Ovary (tissue), 9 donors: ENCODE measurements around the gene OPCML. TPM values are rescaled to one million over a fixed set of nuclear protein-coding genes. Genes with fewer than 3 reads are reported as not detected.

ENCODE experiments used
- DNase-seq, 5 donors: peaks; one replicate each; pipeline ENCODE4 v3.0.0-alpha.2; 2019 to 2020
- H3K27ac ChIP-seq, 2 donors: fragments of 200-600 bp; one replicate each; pipeline versions ENCODE4 v1.5.1 to v1.8.0; 2019 to 2022
- H3K27me3 ChIP-seq: fragments of 200-600 bp; one replicate; pipeline ENCODE4 v1.8.0; 2022
- H3K36me3 ChIP-seq: fragments of 200-600 bp; sonication (generic); one replicate; pipeline ENCODE4 v1.5.1; 2019
- H3K4me1 ChIP-seq: one replicate; pipeline ENCODE4 v1.8.1; 2013; ENCODE audit warnings: mild to moderate bottlenecking, moderate library complexity; ENCODE audit not compliant: insufficient read depth
- H3K4me3 ChIP-seq: fragments of 200-600 bp; sonication (generic); one replicate; pipeline ENCODE4 v1.5.1; 2017
- H3K9me3 ChIP-seq, 2 donors: fragments of 200-600 bp in 1 of 2; sonication (generic) in 1 of 2; one replicate each; pipeline versions ENCODE4 v1.5.1 to v1.8.1; 2013 to 2019; ENCODE audit warnings: mild to moderate bottlenecking in 1 of 2, moderate library complexity in 1 of 2
- EP300 ChIP-seq: sonication (generic); formaldehyde crosslinking; IDR thresholded peaks from one replicate; pipeline ENCODE4 v1.6.1; 2017; ENCODE audit warnings: antibody characterized with exemption
- POLR2A ChIP-seq: fragments of 450-650 bp; IDR thresholded peaks from one replicate; pipeline ENCODE4 v1.6.1; 2017; ENCODE audit warnings: antibody characterized with exemption, mild to moderate bottlenecking, moderate library complexity
- WGBS, 3 donors: extraction: QIAGEN DNeasy Blood & Tissue Kit in 1 of 3; methylation state at CpG; one replicate each; pipeline versions ENCODE4 v1.1.5 to v1.1.7; 2013 to 2017; 5-methylcytosine and 5-hydroxymethylcytosine counted together
- intact Hi-C, 4 donors: fragments of 100-400 bp; cut with DNase I; formaldehyde crosslinking; loops; one replicate each; pipeline versions ENCODE4 v1.11.0 to v1.15.1; 2022 to 2023
- polyA plus RNA-seq, 2 donors: library from polyadenylated mRNA; stranded (reverse); fragments of 200-250 nt in 1 of 2; fragments of 350-450 nt in 1 of 2; fragmentation: Illumina TruSeq in 1 of 2; extraction: RNeasy Lipid Tissue Mini Kit (QIAGEN cat#74804) in 1 of 2; gene quantifications; one replicate each; pipeline ENCODE4 v1.2.3, GENCODE V29; 2013 to 2014
- total RNA-seq, 7 donors: library from RNA; depleted of rRNA in 2 of 7; stranded (reverse); fragments of >200 nt in 2 of 7; fragmentation: NEBNext Ultra II Directional in 3 of 7; extraction: Animal tissue kit (Norgen Biotek cat#: 25700) in 3 of 7; gene quantifications; one replicate each; pipeline versions ENCODE4 v1.1.0 to v1.2.4, GENCODE V29; 2016 to 2023
- TF ChIP-seq, protein P1 (sequence below), 3 donors: fragments of 450-650 bp in 2 of 3; fragments of 200-600 bp in 1 of 3; IDR thresholded peaks; one replicate each; pipeline versions ENCODE4 v1.5.1 to v1.8.0; 2016 to 2022; ENCODE audit warnings: antibody characterized with exemption in 3 of 3, mild to moderate bottlenecking in 1 of 3
- donor health status: DM: no; HTN: no; CAD: no; lungs with moderate emphysema.
- donor health status: DM: no; HTN: no; CAD: no.
- donor health status: Bipolar disorder and iron deficiency.
- donor health status: DM: yes; HTN: yes; CAD: no.
- donor health status: DM: no; HTN: no; CAD: no.
- donor health status: DM: yes; HTN: yes; CAD: no.

The OPCML gene
- total and polyA plus RNA-seq, 9 donors = under 0.01 to 2.8 (median 0.32) TPM; not detected in 2

- TF ChIP-seq POLR2A (no peak), EP300 (no peak)
- TF ChIP-seq, protein P1, sequence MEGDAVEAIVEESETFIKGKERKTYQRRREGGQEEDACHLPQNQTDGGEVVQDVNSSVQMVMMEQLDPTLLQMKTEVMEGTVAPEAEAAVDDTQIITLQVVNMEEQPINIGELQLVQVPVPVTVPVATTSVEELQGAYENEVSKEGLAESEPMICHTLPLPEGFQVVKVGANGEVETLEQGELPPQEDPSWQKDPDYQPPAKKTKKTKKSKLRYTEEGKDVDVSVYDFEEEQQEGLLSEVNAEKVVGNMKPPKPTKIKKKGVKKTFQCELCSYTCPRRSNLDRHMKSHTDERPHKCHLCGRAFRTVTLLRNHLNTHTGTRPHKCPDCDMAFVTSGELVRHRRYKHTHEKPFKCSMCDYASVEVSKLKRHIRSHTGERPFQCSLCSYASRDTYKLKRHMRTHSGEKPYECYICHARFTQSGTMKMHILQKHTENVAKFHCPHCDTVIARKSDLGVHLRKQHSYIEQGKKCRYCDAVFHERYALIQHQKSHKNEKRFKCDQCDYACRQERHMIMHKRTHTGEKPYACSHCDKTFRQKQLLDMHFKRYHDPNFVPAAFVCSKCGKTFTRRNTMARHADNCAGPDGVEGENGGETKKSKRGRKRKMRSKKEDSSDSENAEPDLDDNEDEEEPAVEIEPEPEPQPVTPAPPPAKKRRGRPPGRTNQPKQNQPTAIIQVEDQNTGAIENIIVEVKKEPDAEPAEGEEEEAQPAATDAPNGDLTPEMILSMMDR (IDR thresholded peaks at IDR 0.05) = no peak
- no peaks in the 10 kb centered on the region for H3K4me1 ChIP-seq
- no peak for DNase-seq
- 69 to 80% (median 74%) methylated on average over 6 of the region's 6 CpGs for WGBS, 3 donors
- H3K27me3 ChIP-seq = no peaks in the 10 kb centered on the region
- intact Hi-C loops = no loop called here
- H3K27ac ChIP-seq = no peak overlapping the region
- no peaks in the 10 kb centered on the region for H3K9me3 ChIP-seq
- no peaks in the 10 kb centered on the region for H3K36me3 ChIP-seq
- H3K4me3 ChIP-seq = no peak overlapping the region
Measured at GRCh38 chr11:132621976-132622580, 910.2 kb downstream of the OPCML start.

- no peak for DNase-seq
- Histone ChIP-seq H3K4me1 (no peaks in the 10 kb centered on the region), H3K36me3 (no peaks in the 10 kb centered on the region), H3K27ac (no peak overlapping the region), H3K4me3 (no peak overlapping the region), H3K9me3 (no peaks in the 10 kb centered on the region), H3K27me3 (no peaks in the 10 kb centered on the region)
- intact Hi-C loops = no loop called here
- WGBS, 3 donors = 55 to 68% (median 66%) methylated on average over 2 of the region's 2 CpGs
- no peak for TF ChIP-seq EP300
- TF ChIP-seq, protein P1 (IDR thresholded peaks at IDR 0.05) = no peak
- TF ChIP-seq POLR2A = no peak
Measured at GRCh38 chr11:132620423-132620822, 911.9 kb downstream of the OPCML start.

DNA sequence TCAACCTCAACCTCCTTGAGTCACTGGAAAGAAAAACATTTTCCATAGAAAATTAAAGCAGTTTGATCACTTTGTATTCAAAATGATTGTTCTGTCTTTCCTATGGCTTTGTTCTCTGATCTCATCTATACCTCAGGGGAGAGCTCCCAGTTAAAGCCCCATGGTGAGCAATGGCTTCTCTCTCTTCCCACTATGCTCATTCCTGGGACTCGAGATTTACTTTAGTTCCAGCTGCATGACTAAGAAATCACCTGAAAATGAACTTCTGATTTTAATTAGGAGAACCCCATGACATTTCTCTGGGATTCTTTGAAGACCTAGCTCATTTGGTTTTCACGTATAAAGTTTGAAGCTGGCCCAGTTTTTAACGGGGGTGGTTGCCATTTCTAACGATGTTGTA, 921.5 kb downstream of the OPCML start:
- DNase-seq = no peak
- no peak overlapping the region for H3K4me3 ChIP-seq
- H3K9me3 ChIP-seq = no peaks in the 10 kb centered on the region
- intact Hi-C loops = no loop called here
- WGBS, 3 donors = 55 to 63% (median 62%) methylated on average over 4 of the region's 4 CpGs
- H3K27ac ChIP-seq = no peak overlapping the region
- no peaks in the 10 kb centered on the region for H3K36me3 ChIP-seq
- H3K4me1 ChIP-seq = no peaks in the 10 kb centered on the region
- TF ChIP-seq EP300 (no peak), POLR2A (no peak)
- TF ChIP-seq, protein P1 (IDR thresholded peaks at IDR 0.05) = no peak
- H3K27me3 ChIP-seq = no peaks in the 10 kb centered on the region

- no peaks in the 10 kb centered on the region for H3K9me3 ChIP-seq
- no peak overlapping the region for H3K27ac ChIP-seq
- intact Hi-C loops = no loop called here
- no peaks in the 10 kb centered on the region for H3K27me3 ChIP-seq
- no peak overlapping the region for H3K4me3 ChIP-seq
- TF ChIP-seq EP300 = no peak
- no peak for TF ChIP-seq POLR2A
- TF ChIP-seq, protein P1 (IDR thresholded peaks at IDR 0.05) = no peak
- H3K36me3 ChIP-seq = no peaks in the 10 kb centered on the region
- no peak for DNase-seq
- H3K4me1 ChIP-seq = no peaks in the 10 kb centered on the region
- WGBS, 3 donors = 65 to 67% (median 66%) methylated on average over 8 of the region's 8 CpGs
Measured at GRCh38 chr11:132610216-132610615, 922.1 kb downstream of the OPCML start.
